ENCODE results near the gene VEPH1.

The VEPH1 gene

DNA sequence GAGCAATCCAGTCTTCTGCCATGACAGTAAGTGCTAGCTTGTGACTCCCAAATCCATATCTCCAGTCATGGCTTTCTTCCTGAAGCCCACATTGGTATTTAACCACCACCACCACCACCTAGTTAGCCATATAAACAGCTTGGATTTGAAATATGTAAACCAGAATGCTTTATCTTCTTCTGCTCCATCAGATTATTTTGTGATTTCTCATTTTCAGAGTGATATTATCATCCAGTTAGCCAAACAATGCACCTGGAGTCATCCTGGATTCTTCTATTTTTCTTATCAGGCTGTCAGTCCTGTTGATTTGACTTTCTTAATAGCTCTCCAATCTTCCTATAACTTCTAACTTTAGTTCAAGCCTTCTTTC lies 190.9 kb downstream of the VEPH1 start:
- no peak for TF ChIP-seq CTCF (IDR thresholded peaks at IDR 0.05; ENCODE audit: low read depth, low read length)
- TF ChIP-seq EZH2phosphoT487 (IDR thresholded peaks at IDR 0.05; ENCODE audit: low read depth): no peak
- no peak overlapping the region for H3K9ac ChIP-seq (ENCODE audit: low read length)
- H3K4me2 ChIP-seq (ENCODE audit: low read length): no peak overlapping the region
- H3K4me3 ChIP-seq (ENCODE audit: low read length): no peak overlapping the region
- H3K9me3 ChIP-seq (ENCODE audit: insufficient read depth, low read length): no peaks in the 10 kb centered on the region
- no peak overlapping the region for H2AFZ ChIP-seq (ENCODE audit: low read depth, low read length)
- H4K20me1 ChIP-seq (ENCODE audit: insufficient read depth, low read length): no peaks in the 10 kb centered on the region
- H3K36me3 ChIP-seq (replicated peaks; ENCODE audit: low read depth, low read length): no peaks in the 10 kb centered on the region
- H3K27ac ChIP-seq (ENCODE audit: low read length): no peak overlapping the region
- H3K27me3 ChIP-seq (ENCODE audit: low read depth, low read length): peaks cover 18% of the 10 kb centered on the region
- H3K4me1 ChIP-seq (ENCODE audit: low read length): no peaks in the 10 kb centered on the region
- no peaks in the 10 kb centered on the region for H3K79me2 ChIP-seq (ENCODE audit: low read length)

DNA sequence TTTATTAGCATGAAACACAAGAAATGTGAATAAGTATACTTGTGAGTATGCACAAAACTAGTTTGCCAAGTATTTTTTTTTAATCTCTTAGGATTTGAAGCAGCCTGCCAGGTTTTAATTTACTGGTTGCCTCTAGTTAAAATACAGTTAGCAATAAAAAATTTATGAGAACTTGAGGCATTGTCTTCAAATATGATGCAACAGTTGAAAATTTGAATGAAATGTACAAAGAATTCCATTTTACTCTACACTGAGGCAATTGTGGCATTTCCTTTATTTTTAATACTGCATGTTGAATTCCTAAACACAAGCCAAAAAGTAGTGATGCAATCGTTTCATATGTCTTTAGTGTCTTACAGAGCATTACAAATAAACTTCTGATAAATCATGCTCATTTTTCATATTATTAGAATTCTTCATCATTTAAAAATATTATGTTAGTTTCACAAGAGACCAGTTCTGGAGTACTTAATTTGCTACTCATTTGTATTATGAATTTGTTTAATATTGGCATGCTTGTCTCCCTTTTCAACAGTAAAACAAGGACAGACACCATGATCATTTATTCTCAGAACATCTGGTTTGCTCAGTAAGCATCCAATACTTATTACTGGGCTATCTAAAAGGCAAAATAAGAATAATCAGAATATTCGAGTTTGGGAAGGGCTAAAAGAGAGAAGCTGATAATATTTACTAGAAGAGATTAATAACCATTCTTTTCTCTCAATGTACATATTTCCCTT lies 191.4 kb downstream of the VEPH1 start:
- no peak overlapping the region for H3K4me3 ChIP-seq (ENCODE audit: low read length)
- H3K36me3 ChIP-seq (replicated peaks; ENCODE audit: low read depth, low read length): no peaks in the 10 kb centered on the region
- H3K27me3 ChIP-seq (ENCODE audit: low read depth, low read length): peaks cover 18% of the 10 kb centered on the region
- H3K4me2 ChIP-seq (ENCODE audit: low read length): no peak overlapping the region
- H3K9me3 ChIP-seq (ENCODE audit: insufficient read depth, low read length): no peaks in the 10 kb centered on the region
- no peak overlapping the region for H2AFZ ChIP-seq (ENCODE audit: low read depth, low read length)
- no peaks in the 10 kb centered on the region for H3K79me2 ChIP-seq (ENCODE audit: low read length)
- no peak for TF ChIP-seq CTCF (IDR thresholded peaks at IDR 0.05; ENCODE audit: low read depth, low read length)
- no peak for TF ChIP-seq EZH2phosphoT487 (IDR thresholded peaks at IDR 0.05; ENCODE audit: low read depth)
- H3K27ac ChIP-seq (ENCODE audit: low read length): no peak overlapping the region
- H4K20me1 ChIP-seq (ENCODE audit: insufficient read depth, low read length): no peaks in the 10 kb centered on the region
- H3K4me1 ChIP-seq (ENCODE audit: low read length): no peaks in the 10 kb centered on the region
- no peak overlapping the region for H3K9ac ChIP-seq (ENCODE audit: low read length)

DNA sequence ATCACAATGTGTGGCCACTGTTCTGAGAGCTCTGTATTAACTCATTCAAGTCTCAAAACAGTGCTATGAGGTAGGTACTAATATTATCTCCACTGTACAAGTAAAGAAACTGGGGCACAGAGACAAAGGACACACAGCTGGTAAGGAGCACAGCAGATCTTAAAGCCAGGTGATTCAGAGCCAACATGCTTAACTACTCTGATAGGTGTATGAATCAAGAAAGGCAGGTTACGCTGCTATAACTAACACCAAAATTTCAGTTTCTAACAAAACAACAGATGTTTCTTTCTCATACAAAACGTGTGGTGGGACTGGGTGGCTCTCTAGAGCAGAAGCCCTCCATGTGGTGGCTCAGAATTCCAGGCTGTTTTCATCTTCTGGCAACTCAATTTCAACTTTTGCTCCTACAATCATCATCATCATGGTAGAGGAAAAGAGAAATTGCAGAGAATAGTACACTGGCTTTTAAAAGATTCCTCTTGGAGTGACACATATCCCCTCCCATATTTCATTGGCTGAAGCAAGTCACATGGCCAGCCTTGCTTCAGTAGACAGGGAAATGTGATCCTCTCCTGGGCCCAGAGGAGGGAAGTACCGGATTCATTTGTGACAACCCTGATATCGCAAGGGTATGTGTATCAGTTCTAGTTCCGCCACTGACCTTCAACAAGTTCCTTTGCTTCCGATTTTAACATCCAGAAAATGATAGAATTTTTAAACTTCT lies 192.7 kb downstream of the VEPH1 start:
- TF ChIP-seq CTCF (IDR thresholded peaks at IDR 0.05; ENCODE audit: low read depth, low read length) (no peak), EZH2phosphoT487 (IDR thresholded peaks at IDR 0.05; ENCODE audit: low read depth) (no peak)
- peaks cover 16% of the 10 kb centered on the region; the same call in 1 of the 2 replicates for H3K27me3 ChIP-seq (ENCODE audit: low read depth, low read length)
- no peak overlapping the region for H3K4me3 ChIP-seq (ENCODE audit: low read length)
- no peak overlapping the region for H2AFZ ChIP-seq (ENCODE audit: low read depth, low read length)
- no peaks in the 10 kb centered on the region for H3K36me3 ChIP-seq (replicated peaks; ENCODE audit: low read depth, low read length)
- H3K9me3 ChIP-seq (ENCODE audit: insufficient read depth, low read length): no peaks in the 10 kb centered on the region
- H3K4me1 ChIP-seq (ENCODE audit: low read length): no peaks in the 10 kb centered on the region
- no peaks in the 10 kb centered on the region for H3K79me2 ChIP-seq (ENCODE audit: low read length)
- H3K4me2 ChIP-seq (ENCODE audit: low read length): no peak overlapping the region
- H4K20me1 ChIP-seq (ENCODE audit: insufficient read depth, low read length): no peaks in the 10 kb centered on the region
- H3K9ac ChIP-seq (ENCODE audit: low read length): no peak overlapping the region
- H3K27ac ChIP-seq (ENCODE audit: low read length): no peak overlapping the region

DNA sequence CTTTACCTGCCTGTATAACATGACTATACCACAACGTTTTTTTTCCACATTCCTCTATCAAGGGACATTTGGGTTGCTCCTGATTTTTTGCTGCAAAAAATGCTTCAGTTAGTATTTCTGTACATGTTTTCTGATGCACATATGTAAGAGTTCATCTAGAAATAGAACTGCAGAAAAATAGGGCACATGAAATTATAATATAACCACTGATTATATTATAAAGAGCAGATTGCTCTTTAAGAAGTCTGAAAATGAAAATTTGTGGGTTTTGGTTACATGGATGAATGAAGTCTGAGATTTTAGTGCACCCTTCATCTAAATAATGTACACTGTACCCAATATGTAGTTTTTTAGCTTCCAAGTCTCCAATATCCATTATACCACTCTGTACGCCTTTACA lies 196.7 kb downstream of the VEPH1 start:
- no peak for TF ChIP-seq EZH2phosphoT487 (IDR thresholded peaks at IDR 0.05; ENCODE audit: low read depth)
- no peak for TF ChIP-seq CTCF (IDR thresholded peaks at IDR 0.05; ENCODE audit: low read depth, low read length)
- Histone ChIP-seq H3K27ac (ENCODE audit: low read length) (no peak overlapping the region), H3K27me3 (ENCODE audit: low read depth, low read length) (peaks cover 14% of the 10 kb centered on the region; the same call in 1 of the 2 replicates)

More for the DNA sequence above, 196.7 kb downstream of the VEPH1 start:
- Histone ChIP-seq H3K36me3 (replicated peaks; ENCODE audit: low read depth, low read length) (no peaks in the 10 kb centered on the region), H3K4me3 (ENCODE audit: low read length) (no peak overlapping the region), H3K4me2 (ENCODE audit: low read length) (no peak overlapping the region), H2AFZ (ENCODE audit: low read depth, low read length) (no peak overlapping the region), H4K20me1 (ENCODE audit: insufficient read depth, low read length) (no peaks in the 10 kb centered on the region), H3K9ac (ENCODE audit: low read length) (no peak overlapping the region), H3K9me3 (ENCODE audit: insufficient read depth, low read length) (no peaks in the 10 kb centered on the region), H3K4me1 (ENCODE audit: low read length) (no peaks in the 10 kb centered on the region), H3K79me2 (ENCODE audit: low read length) (no peaks in the 10 kb centered on the region)
